Astrocyte of the cerebellum (primary cell): ENCODE results near the gene MLIP.
"Not testable (repeated sequence)": the region's sequence is repeated elsewhere in the genome, so short reads cannot be mapped to it uniquely, and the experiment has no call there.

Experiments
- DNase-seq: peaks from one replicate; pipeline ENCODE4 v3.0.0-alpha.2; 2011; ENCODE audit warnings: low read depth
- H3K4me3 ChIP-seq: 2 replicates; pipeline ENCODE4 v1.5.1; 2011; ENCODE audit warnings: mild to moderate bottlenecking, low read depth, low read length, moderate library complexity
- CTCF ChIP-seq: IDR thresholded peaks from 2 replicates; pipeline ENCODE4 v1.5.1; 2012; ENCODE audit warnings: low read length, low read depth, moderate library complexity, mild to moderate bottlenecking; ENCODE audit errors: missing control alignments
- in situ Hi-C: cut with HindIII; loops from 2 replicates; pipeline ENCODE4 v1.10.0; 2017; ENCODE audit warnings: low sequenced_read_pairs

Gene MLIP

GRCh38 chr6:54073487-54073886, 37.8 kb upstream of the MLIP start:
- no peak for TF ChIP-seq CTCF
- no peak for DNase-seq
- in situ Hi-C loops = no loop called here
- no peak overlapping the region for H3K4me3 ChIP-seq

GRCh38 chr6:54074109-54074508, 37.1 kb upstream of the MLIP start:
- DNase-seq = no peak
- TF ChIP-seq CTCF = no peak
- no peak overlapping the region for H3K4me3 ChIP-seq
- in situ Hi-C loops = no loop called here

- no peak overlapping the region for H3K4me3 ChIP-seq
- no peak for DNase-seq
- TF ChIP-seq CTCF = no peak
- in situ Hi-C loops = no loop called here
Measured at GRCh38 chr6:54074578-54075195, 36.6 kb upstream of the MLIP start.

- in situ Hi-C loops = no loop called here
- no peak for DNase-seq
- H3K4me3 ChIP-seq = no peak overlapping the region
- no peak for TF ChIP-seq CTCF
Measured at GRCh38 chr6:54076159-54076789, 35.0 kb upstream of the MLIP start.

- in situ Hi-C loops, H3K4me3 ChIP-seq, DNase-seq: not testable (repeated sequence)
Measured at GRCh38 chr6:54081499-54081898, 29.7 kb upstream of the MLIP start.

GRCh38 chr6:54083287-54083686, 28.0 kb upstream of the MLIP start:
- DNase-seq = no peak
- TF ChIP-seq CTCF = no peak
- in situ Hi-C loops = no loop called here

GRCh38 chr6:54084231-54084630, 27.0 kb upstream of the MLIP start:
- TF ChIP-seq CTCF = no peak
- in situ Hi-C loops = no loop called here
- DNase-seq = no peak
- no peak overlapping the region for H3K4me3 ChIP-seq

More at GRCh38 chr6:54083287-54083686, 28.0 kb upstream of the MLIP start:
- H3K4me3 ChIP-seq = no peak overlapping the region
